HepG2 (cell line): ENCODE data around the gene PDE9A. TPM values are rescaled to one million over a fixed set of nuclear protein-coding genes. Genes with fewer than 3 reads are reported as not detected.

Source experiments
- ATAC-seq: fragments of 200-7000 bp; cut with Tn5 transposase; 3 replicates; pipeline ENCODE4 v1.9.1; 2020; ENCODE audit warnings: mild to moderate bottlenecking, moderate library complexity
- BruUV-seq: library from RNA; stranded (reverse); fragments of 400-500 nt; replicated peaks from 2 replicates; lab custom pipeline; 2021; lab: Mats Ljungman, UMichigan
- CTCF ChIA-PET: fragments of 300-600 bp; formaldehyde crosslinking; extraction: SDS; loops from one replicate; lab custom pipeline; 2021; ENCODE audit warnings: low total read pairs, inconsistent platforms, low intra/inter-chr PET ratio; lab: Yijun Ruan, JAX
- POLR2A ChIA-PET: fragments of 350-600 bp; sonication (Branson Sonifier 250); formaldehyde crosslinking; loops from one replicate; lab custom pipeline; 2020; ENCODE audit warnings: antibody characterized with exemption, inconsistent platforms; lab: Yijun Ruan, JAX
- DNase-seq: peaks from one replicate; pipeline ENCODE4 v3.0.0-alpha.2; 2015; ENCODE audit warnings: low spot score
- FAIRE-seq: peaks from 3 replicates; lab custom pipeline; 2011; peaks lifted over from hg19 to GRCh38; lab: Jason Lieb, UNC
- H2AFZ ChIP-seq: one replicate; pipeline ENCODE4 v1.6.1; 2011; ENCODE audit warnings: low read length, inconsistent platforms
- H3K27ac ChIP-seq: fragments of 300-600 bp; 3 replicates; pipeline ENCODE4 v1.8.0; 2011; ENCODE audit warnings: mixed run types, mild to moderate bottlenecking, mixed read lengths, low read length, inconsistent platforms; ENCODE audit not compliant: insufficient read depth; ENCODE audit errors: extremely low read length
- H3K27me3 ChIP-seq, 2 experiments: fragments of 200-600 bp in 1 of 2; 2 replicates in 1 of 2; 3 replicates in 1 of 2; pipeline versions ENCODE4 v1.6.0 to v1.8.0; 2011; ENCODE audit warnings: low read length in 2 of 2, mild to moderate bottlenecking in 2 of 2, moderate library complexity in 2 of 2, inconsistent platforms in 1 of 2; ENCODE audit not compliant: insufficient read depth in 2 of 2, control insufficient read depth in 1 of 2
- H3K36me3 ChIP-seq, 2 experiments: fragments of 200-600 bp in 1 of 2; replicated peaks in 1 of 2; 2 replicates in 1 of 2; 3 replicates in 1 of 2; pipeline versions ENCODE4 v1.5.1 to v1.8.0; 2011; ENCODE audit warnings: low read length in 2 of 2, inconsistent platforms in 1 of 2; ENCODE audit not compliant: insufficient read depth in 2 of 2, control insufficient read depth in 1 of 2
- H3K4me1 ChIP-seq: 2 replicates; pipeline ENCODE4 v1.5.1; 2012; ENCODE audit warnings: low read length, inconsistent platforms; ENCODE audit not compliant: insufficient read depth
- H3K4me2 ChIP-seq: 2 replicates; pipeline ENCODE4 v1.6.0; 2011; ENCODE audit warnings: low read depth, low read length, inconsistent platforms
- H3K4me3 ChIP-seq, 3 experiments: fragments of 200-600 bp in 1 of 3; sonication (generic), shearing (Covaris generic) in 1 of 3; replicated peaks in 1 of 3; 2 replicates each; pipeline ENCODE4 v1.5.1; 2011 to 2016; ENCODE audit warnings: low read length in 3 of 3, inconsistent platforms in 2 of 3, low read depth in 2 of 3, mild to moderate bottlenecking in 2 of 3, control low read depth in 1 of 3, mixed read lengths in 1 of 3; ENCODE audit not compliant: insufficient read depth in 1 of 3
- H3K79me2 ChIP-seq: one replicate; pipeline ENCODE4 v1.6.1; 2011; ENCODE audit warnings: low read length, inconsistent platforms; ENCODE audit not compliant: insufficient read depth
- H3K9ac ChIP-seq: 2 replicates; pipeline ENCODE4 v1.6.0; 2011; ENCODE audit warnings: mild to moderate bottlenecking, low read depth, low read length, inconsistent platforms; ENCODE audit not compliant: insufficient read depth
- H3K9me3 ChIP-seq: 2 replicates; pipeline ENCODE4 v1.5.1; 2012; ENCODE audit warnings: mild to moderate bottlenecking, low read length
- H4K20me1 ChIP-seq: 2 replicates; pipeline ENCODE4 v1.6.0; 2011; ENCODE audit warnings: inconsistent platforms, mild to moderate bottlenecking, low read length, moderate library complexity; ENCODE audit not compliant: insufficient read depth
- FOXA3 ChIP-seq: IDR thresholded peaks from 2 replicates; pipeline ENCODE4 v1.6.1; 2016; ENCODE audit warnings: missing genetic modification reagents, missing compliant biosample characterization
- HNF1A ChIP-seq, 2 experiments: sonication (generic) in 1 of 2; formaldehyde crosslinking in 1 of 2; IDR thresholded peaks; 2 replicates each; pipeline versions ENCODE4 v1.4.0 to v1.6.1; 2016 to 2020; ENCODE audit warnings: borderline replicate concordance in 1 of 2, low read depth in 1 of 2, mild to moderate bottlenecking in 1 of 2, missing genetic modification reagents in 1 of 2
- MAF1 ChIP-seq: sonication (generic); formaldehyde crosslinking; IDR thresholded peaks from 2 replicates; pipeline ENCODE4 v1.5.0; 2020; ENCODE audit warnings: missing genetic modification reagents, borderline replicate concordance
- NR2F6 ChIP-seq, 2 experiments: IDR thresholded peaks; 2 replicates each; pipeline ENCODE4 v1.6.1; 2016; ENCODE audit warnings: antibody characterized with exemption in 1 of 2, mild to moderate bottlenecking in 1 of 2
- PAWR ChIP-seq: sonication (generic); formaldehyde crosslinking; IDR thresholded peaks from 2 replicates; pipeline ENCODE4 v1.4.0; 2020; ENCODE audit warnings: missing genetic modification reagents, mild to moderate bottlenecking, borderline replicate concordance
- RBAK ChIP-seq: sonication (generic); formaldehyde crosslinking; IDR thresholded peaks from 2 replicates; pipeline ENCODE4 v1.5.1; 2020; ENCODE audit warnings: mild to moderate bottlenecking, missing genetic modification reagents
- SP140L ChIP-seq: sonication (generic); formaldehyde crosslinking; IDR thresholded peaks from 2 replicates; pipeline ENCODE4 v1.4.0; 2020; ENCODE audit warnings: missing genetic modification reagents, borderline replicate concordance
- TERF1 ChIP-seq: sonication (generic); formaldehyde crosslinking; IDR thresholded peaks from 2 replicates; pipeline ENCODE4 v1.8.0; 2022; ENCODE audit warnings: mild to moderate bottlenecking, missing genetic modification reagents, moderate library complexity
- YEATS2 ChIP-seq: sonication (generic); formaldehyde crosslinking; IDR thresholded peaks from 2 replicates; pipeline ENCODE4 v1.4.0; 2020; ENCODE audit warnings: missing genetic modification reagents, borderline replicate concordance
- ZBTB7B ChIP-seq: sonication (generic); formaldehyde crosslinking; IDR thresholded peaks from 2 replicates; pipeline ENCODE4 v1.4.0; 2020; ENCODE audit warnings: missing genetic modification reagents
- ZFP1 ChIP-seq: IDR thresholded peaks from 2 replicates; pipeline ENCODE4 v1.6.1; 2016
- ZNF792 ChIP-seq: IDR thresholded peaks from 2 replicates; pipeline ENCODE4 v1.6.1; 2016
- ZNF83 ChIP-seq: sonication (generic); formaldehyde crosslinking; IDR thresholded peaks from 2 replicates; pipeline ENCODE4 v1.4.0; 2020; ENCODE audit warnings: missing genetic modification reagents, mild to moderate bottlenecking, borderline replicate concordance
- ZNF850 ChIP-seq: sonication (generic); formaldehyde crosslinking; conservative IDR thresholded peaks from 2 replicates; pipeline ENCODE4 v1.9.0; 2021; ENCODE audit warnings: mild to moderate bottlenecking, missing genetic modification reagents
- WGBS: methylation state at CpG from one replicate; pipeline ENCODE4 v1.1.6; 2017; ENCODE audit warnings: low lambda C conversion rate; 5-methylcytosine and 5-hydroxymethylcytosine counted together
- in situ Hi-C: cut with HindIII; loops from 2 replicates; pipeline ENCODE4 v1.10.0; 2017; ENCODE audit warnings: low pct_unique_long_range_greater_than_20kb; ENCODE audit not compliant: extremely low pct_ligation_motif_present
- intact Hi-C: fragments of 100-400 bp; cut with micrococcal nuclease; formaldehyde crosslinking; loops from one replicate; pipeline ENCODE4 v1.10.0; 2022; ENCODE audit not compliant: unreplicated experiment
- polyA plus RNA-seq, 8 experiments: library from polyadenylated mRNA; depleted of rRNA in 3 of 8; stranded (reverse) in 7 of 8; unstranded in 1 of 8; fragments of >200 nt; fragmentation: Illumina TruSeq in 4 of 8; extraction: Trizol in 4 of 8; gene quantifications; 2 replicates each; pipeline versions ENCODE4 v1.2.1 to v1.2.3, GENCODE V29; 2011 to 2016; ENCODE audit warnings: low read depth in 4 of 8, missing spikeins in 1 of 8, mixed read lengths in 1 of 8; ENCODE audit not compliant: insufficient read depth in 1 of 8
- total RNA-seq, 5 experiments: library from RNA; depleted of rRNA; stranded (reverse); fragments of >200 nt; fragmentation: Illumina TruSeq; extraction: Trizol; gene quantifications; 2 replicates each; pipeline ENCODE4 v1.2.3, GENCODE V29; 2016; ENCODE audit warnings: low read depth in 1 of 5
- TF ChIP-seq, protein P1 (sequence below): sonication (generic); formaldehyde crosslinking; IDR thresholded peaks from 2 replicates; pipeline ENCODE4 v1.5.1; 2020; ENCODE audit warnings: missing genetic modification reagents, mild to moderate bottlenecking, borderline replicate concordance
- TF ChIP-seq, protein P2 (sequence below): sonication (generic); formaldehyde crosslinking; IDR thresholded peaks from 2 replicates; pipeline ENCODE4 v1.5.1; 2020; ENCODE audit warnings: missing genetic modification reagents, mild to moderate bottlenecking, borderline replicate concordance
- TF ChIP-seq, protein P3 (sequence below), 2 experiments: fragments of 450-650 bp in 1 of 2; sonication (generic) in 1 of 2; formaldehyde crosslinking; IDR thresholded peaks; 2 replicates each; pipeline versions ENCODE4 v1.5.0 to v1.8.0; 2020 to 2022; ENCODE audit warnings: mild to moderate bottlenecking in 1 of 2, missing genetic modification reagents in 1 of 2

PDE9A gene
- total and polyA plus RNA-seq, 2 of the 13 experiments (the other 11 are each of a cell fraction or from before 2014, with no cell fraction given): 4.6 to 19.7 TPM

DNA sequence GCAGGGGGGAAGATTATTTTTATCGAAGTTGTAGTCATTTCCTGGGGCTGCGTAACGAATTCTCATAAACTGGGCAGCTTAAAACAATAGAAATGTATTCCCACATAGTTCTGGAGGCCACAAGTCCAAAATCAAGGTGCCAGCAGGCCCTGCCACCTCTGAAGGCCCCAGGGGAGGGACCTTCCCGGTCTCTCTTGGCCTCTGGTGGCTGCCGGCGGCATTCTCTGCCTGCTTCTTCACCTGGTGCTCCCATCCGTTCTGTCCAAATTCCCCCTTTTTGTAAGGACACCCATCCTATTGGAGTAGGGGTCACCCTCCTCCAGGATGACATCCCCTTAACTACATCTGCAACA is 92.8 kb downstream of the PDE9A start:
- TF ChIP-seq HNF1A (IDR thresholded peaks at IDR 0.05; ENCODE audit: low read depth): no peak
- no peak for TF ChIP-seq HNF1A (CRISPR knock-in tag; IDR thresholded peaks at IDR 0.05; ENCODE audit: borderline replicate concordance)
- TF ChIP-seq PAWR (CRISPR knock-in tag): no peak
- no peak for TF ChIP-seq ZNF83
- no peak for TF ChIP-seq ZNF850 (CRISPR knock-in tag)
- TF ChIP-seq NR2F6 (IDR thresholded peaks at IDR 0.05): no peak
- no peak for TF ChIP-seq NR2F6 (CRISPR knock-in tag; IDR thresholded peaks at IDR 0.05)
- no peak for TF ChIP-seq RBAK
- TF ChIP-seq FOXA3 (CRISPR knock-in tag): no peak
- no peak for TF ChIP-seq ZFP1 (CRISPR knock-in tag)
- TF ChIP-seq, protein P1, sequence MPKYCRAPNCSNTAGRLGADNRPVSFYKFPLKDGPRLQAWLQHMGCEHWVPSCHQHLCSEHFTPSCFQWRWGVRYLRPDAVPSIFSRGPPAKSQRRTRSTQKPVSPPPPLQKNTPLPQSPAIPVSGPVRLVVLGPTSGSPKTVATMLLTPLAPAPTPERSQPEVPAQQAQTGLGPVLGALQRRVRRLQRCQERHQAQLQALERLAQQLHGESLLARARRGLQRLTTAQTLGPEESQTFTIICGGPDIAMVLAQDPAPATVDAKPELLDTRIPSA (CRISPR knock-in tag): no peak
- no peak for TF ChIP-seq ZNF792 (CRISPR knock-in tag)
- TF ChIP-seq, protein P2, sequence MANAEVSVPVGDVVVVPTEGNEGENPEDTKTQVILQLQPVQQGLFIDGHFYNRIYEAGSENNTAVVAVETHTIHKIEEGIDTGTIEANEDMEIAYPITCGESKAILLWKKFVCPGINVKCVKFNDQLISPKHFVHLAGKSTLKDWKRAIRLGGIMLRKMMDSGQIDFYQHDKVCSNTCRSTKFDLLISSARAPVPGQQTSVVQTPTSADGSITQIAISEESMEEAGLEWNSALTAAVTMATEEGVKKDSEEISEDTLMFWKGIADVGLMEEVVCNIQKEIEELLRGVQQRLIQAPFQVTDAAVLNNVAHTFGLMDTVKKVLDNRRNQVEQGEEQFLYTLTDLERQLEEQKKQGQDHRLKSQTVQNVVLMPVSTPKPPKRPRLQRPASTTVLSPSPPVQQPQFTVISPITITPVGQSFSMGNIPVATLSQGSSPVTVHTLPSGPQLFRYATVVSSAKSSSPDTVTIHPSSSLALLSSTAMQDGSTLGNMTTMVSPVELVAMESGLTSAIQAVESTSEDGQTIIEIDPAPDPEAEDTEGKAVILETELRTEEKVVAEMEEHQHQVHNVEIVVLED: no peak
- TF ChIP-seq MAF1 (CRISPR knock-in tag): no peak
- TF ChIP-seq, protein P3, sequence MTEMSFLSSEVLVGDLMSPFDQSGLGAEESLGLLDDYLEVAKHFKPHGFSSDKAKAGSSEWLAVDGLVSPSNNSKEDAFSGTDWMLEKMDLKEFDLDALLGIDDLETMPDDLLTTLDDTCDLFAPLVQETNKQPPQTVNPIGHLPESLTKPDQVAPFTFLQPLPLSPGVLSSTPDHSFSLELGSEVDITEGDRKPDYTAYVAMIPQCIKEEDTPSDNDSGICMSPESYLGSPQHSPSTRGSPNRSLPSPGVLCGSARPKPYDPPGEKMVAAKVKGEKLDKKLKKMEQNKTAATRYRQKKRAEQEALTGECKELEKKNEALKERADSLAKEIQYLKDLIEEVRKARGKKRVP (CRISPR knock-in tag; IDR thresholded peaks at IDR 0.05): no peak
- no peak for TF ChIP-seq TERF1 (CRISPR knock-in tag)
- no peak for TF ChIP-seq YEATS2 (CRISPR knock-in tag)
- TF ChIP-seq ZBTB7B (CRISPR knock-in tag): no peak
- TF ChIP-seq SP140L (CRISPR knock-in tag): no peak
- Histone ChIP-seq H3K27me3 (no peaks in the 10 kb centered on the region), H3K4me3 (no peak overlapping the region), H3K79me2 (no peaks in the 10 kb centered on the region), H4K20me1 (no peaks in the 10 kb centered on the region), H3K9me3 (no peaks in the 10 kb centered on the region), H3K9ac (no peak overlapping the region), H3K36me3 (no peaks in the 10 kb centered on the region), H2AFZ (no peak overlapping the region), H3K4me2 (no peak overlapping the region), H3K27ac (no peak overlapping the region), H3K4me1 (peaks cover 8% of the 10 kb centered on the region)
- ATAC-seq (no peak), FAIRE-seq (no peak), DNase-seq (no peak)
- intact Hi-C loops: no loop called here
- CTCF ChIA-PET: no interaction called here
- POLR2A ChIA-PET: no interaction called here
- WGBS: 91% methylated on average over 7 of the region's 7 CpGs
- in situ Hi-C loops: no loop called here
- BruUV-seq: no TSS peak
